HG03103 (cell line): ENCODE data around the gene TAF11L14.
"Not testable (repeated sequence)": the region's sequence is repeated elsewhere in the genome, so short reads cannot be mapped to it uniquely, and the experiment has no call there.

Experiments
- ATAC-seq: cut with Tn5 transposase; IDR thresholded peaks from one replicate; pipeline ENCODE4 v1.9.1; 2021; ENCODE audit warnings: low read depth; ENCODE audit not compliant: unreplicated experiment

Gene TAF11L14

GRCh38 chr5:17634160-17634559, at the start of gene TAF11L14:
TSS of gene TAF11L14 (plus strand) at chr5:17634460.
- ATAC-seq: no peak

- ATAC-seq: not testable (repeated sequence)
Measured at GRCh38 chr5:17585658-17586057, 48.6 kb upstream of the TAF11L14 start, which contains the start of gene TAF11L7. TSS of gene TAF11L7 (minus strand) at chr5:17585758.

GRCh38 chr5:17590860-17591259, 43.4 kb upstream of the TAF11L14 start, which contains the start of gene TAF11L8:
TSS of gene TAF11L8 (minus strand) at chr5:17590960.
- not testable (repeated sequence) for ATAC-seq

GRCh38 chr5:17594255-17594654, 40.0 kb upstream of the TAF11L14 start, which contains the start of gene TAF11L9:
TSS of gene TAF11L9 (minus strand) at chr5:17594394.
- ATAC-seq: not testable (repeated sequence)

GRCh38 chr5:17597728-17598127, 36.5 kb upstream of the TAF11L14 start, which contains the start of gene TAF11L10:
TSS of gene TAF11L10 (minus strand) at chr5:17597828.
- not testable (repeated sequence) for ATAC-seq

GRCh38 chr5:17603880-17604279, 30.4 kb upstream of the TAF11L14 start, which contains the start of gene TAF11L11:
TSS of gene TAF11L11 (plus strand) at chr5:17604183.
- ATAC-seq: not testable (repeated sequence)

GRCh38 chr5:17604951-17605350, 29.3 kb upstream of the TAF11L14 start:
- ATAC-seq: no peak

GRCh38 chr5:17607461-17607860, 26.8 kb upstream of the TAF11L14 start:
- not testable (repeated sequence) for ATAC-seq

GRCh38 chr5:17610092-17610491, 24.2 kb upstream of the TAF11L14 start, which contains the start of gene TAF11L12:
TSS of gene TAF11L12 (plus strand) at chr5:17610392.
- not testable (repeated sequence) for ATAC-seq

GRCh38 chr5:17614872-17615605, 19.2 kb upstream of the TAF11L14 start:
- ATAC-seq: no peak

GRCh38 chr5:17619354-17619753, 14.9 kb upstream of the TAF11L14 start:
- ATAC-seq: no peak

- ATAC-seq: no peak
Measured at GRCh38 chr5:17620627-17621026, 13.6 kb upstream of the TAF11L14 start.

- no peak for ATAC-seq
Measured at GRCh38 chr5:17625686-17626085, 8.6 kb upstream of the TAF11L14 start.

- not testable (repeated sequence) for ATAC-seq
Measured at GRCh38 chr5:17631788-17632187, 2.5 kb upstream of the TAF11L14 start, which contains the start of gene TAF11L13. TSS of gene TAF11L13 (plus strand) at chr5:17632088.

- not testable (repeated sequence) for ATAC-seq
Measured at GRCh38 chr5:17649232-17649631, 15.0 kb downstream of the TAF11L14 start.

- ATAC-seq: not testable (repeated sequence)
Measured at GRCh38 chr5:17655201-17655759, 21.0 kb downstream of the TAF11L14 start.

- ATAC-seq: no peak
Measured at GRCh38 chr5:17655921-17656320, 21.7 kb downstream of the TAF11L14 start.

GRCh38 chr5:17663182-17663581, 28.9 kb downstream of the TAF11L14 start:
- ATAC-seq: no peak

GRCh38 chr5:17665836-17666235, 31.6 kb downstream of the TAF11L14 start:
- no peak for ATAC-seq

- ATAC-seq: no peak
Measured at GRCh38 chr5:17666726-17667235, 32.5 kb downstream of the TAF11L14 start.

- ATAC-seq: no peak
Measured at GRCh38 chr5:17670353-17670752, 36.1 kb downstream of the TAF11L14 start.
